HG03565 (cell line): ENCODE measurements around the gene CH25H.
A peak's percentile ranks its signal among the peaks of the same experiment; 100 is the strongest.
"Not testable (repeated sequence)": the region's sequence is repeated elsewhere in the genome, so short reads cannot be mapped to it uniquely, and the experiment has no call there.

Source experiments
- ATAC-seq: cut with Tn5 transposase; IDR thresholded peaks from one replicate; pipeline ENCODE4 v1.9.1; 2021; ENCODE audit warnings: mild to moderate bottlenecking, moderate library complexity; ENCODE audit not compliant: unreplicated experiment

The CH25H gene

DNA sequence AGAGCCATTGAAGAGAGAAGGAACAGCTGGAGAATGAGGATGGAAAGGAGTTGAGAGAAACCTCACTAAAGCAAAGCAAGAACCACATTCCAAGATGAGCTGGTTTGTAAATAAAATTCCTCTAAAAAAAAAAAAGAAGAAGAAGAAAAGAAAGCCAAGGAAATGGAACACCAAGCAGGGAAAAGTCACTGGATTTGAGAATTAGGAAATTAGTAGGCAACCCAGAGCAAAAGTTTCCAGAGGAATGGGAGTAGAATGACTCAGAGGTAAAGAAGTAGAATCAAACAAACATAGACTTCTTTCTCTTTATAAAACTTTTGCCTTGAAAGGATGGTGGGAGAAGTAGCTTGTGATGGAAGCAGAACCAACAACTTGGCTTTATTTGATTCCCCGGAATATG is 3.9 kb downstream of the CH25H start:
- ATAC-seq = no peak

DNA sequence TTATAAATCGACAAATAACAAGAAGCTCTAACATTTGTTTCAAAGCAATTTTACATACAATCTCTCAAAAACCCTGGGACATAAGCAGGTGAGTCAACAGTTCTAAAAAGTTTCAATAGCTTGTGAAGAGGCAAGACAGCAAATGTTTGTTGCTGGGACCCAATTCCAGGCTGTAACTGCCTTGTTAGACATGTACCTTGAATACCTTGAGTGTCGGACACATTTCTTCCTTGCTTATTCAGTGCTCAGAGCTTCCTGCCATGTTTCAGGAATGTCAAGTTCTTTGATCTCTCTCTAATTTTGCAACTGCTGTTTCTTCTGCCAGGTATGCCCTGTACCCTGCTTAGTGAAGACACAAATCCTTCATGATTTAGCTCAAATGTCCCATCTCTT is 5.1 kb downstream of the CH25H start:
- no peak for ATAC-seq

DNA sequence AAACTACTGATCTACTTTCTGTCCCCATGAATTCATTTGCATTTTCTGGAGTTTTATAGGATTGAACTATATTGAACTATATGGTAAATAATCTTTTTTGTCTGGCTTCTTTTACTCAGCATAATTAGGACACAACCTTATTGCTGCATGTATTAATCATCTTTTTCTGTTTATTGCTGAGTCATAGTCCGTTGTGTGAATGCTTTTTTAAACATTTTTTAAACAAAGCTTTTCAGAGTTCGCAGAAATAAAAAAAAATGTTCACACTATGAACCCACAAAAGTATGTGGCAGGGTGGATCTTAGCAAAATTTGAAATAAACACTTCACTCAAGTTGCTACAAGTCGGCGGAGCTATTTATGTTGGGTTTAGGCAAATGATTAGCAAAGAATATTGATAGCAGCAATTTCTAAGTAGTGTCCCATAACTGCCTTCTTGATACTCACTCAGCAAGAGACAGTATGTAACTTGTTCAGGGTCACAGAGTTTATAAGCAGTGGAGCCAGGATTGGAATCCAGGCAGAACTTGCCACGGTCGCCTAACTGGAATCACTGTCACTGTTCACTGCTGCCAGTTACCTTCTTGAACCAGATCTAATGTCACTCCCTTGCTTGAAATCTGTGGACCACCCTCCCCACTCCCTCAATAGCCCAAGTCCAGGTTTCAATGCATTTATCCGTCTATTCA is 5.6 kb downstream of the CH25H start:
- ATAC-seq = no peak

DNA sequence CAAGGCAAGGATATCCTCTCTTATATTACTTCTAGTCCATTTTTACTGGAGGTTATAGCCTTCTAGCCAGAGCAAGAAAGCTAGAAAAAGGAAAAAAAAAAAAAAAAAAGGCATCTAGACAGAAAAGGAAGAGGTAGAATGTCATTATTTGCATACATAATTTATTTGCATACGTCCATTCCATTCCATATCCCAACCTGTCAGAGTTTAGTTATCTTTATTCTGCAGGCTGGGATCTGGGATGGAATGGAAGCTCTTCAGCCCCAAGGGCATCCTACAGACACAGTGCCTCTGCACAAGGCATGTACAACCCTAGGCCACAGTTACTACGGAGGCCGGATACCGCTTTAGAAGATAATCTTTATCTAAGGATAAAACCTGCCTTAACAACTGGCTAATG is 9.6 kb downstream of the CH25H start:
- ATAC-seq = no peak

DNA sequence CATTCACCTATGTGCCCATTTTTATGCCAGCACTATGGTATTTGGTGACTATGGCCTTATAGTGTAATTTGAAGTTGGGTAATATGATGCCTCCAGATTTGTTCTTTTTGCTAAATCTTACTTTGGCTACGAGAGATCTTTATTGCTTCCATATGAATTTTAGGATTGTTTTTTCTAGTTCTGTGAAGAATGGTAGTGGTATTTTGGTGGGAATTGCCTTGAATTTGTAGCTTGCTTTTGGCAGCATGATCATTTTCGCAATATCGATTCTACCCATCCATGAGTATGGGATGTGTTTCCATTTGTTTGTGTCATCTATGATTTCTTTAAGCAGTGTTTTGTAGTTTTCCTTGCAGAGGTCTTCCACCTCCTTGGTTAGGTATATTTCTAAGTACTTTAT is 15.8 kb downstream of the CH25H start:
- ATAC-seq = not testable (repeated sequence)

DNA sequence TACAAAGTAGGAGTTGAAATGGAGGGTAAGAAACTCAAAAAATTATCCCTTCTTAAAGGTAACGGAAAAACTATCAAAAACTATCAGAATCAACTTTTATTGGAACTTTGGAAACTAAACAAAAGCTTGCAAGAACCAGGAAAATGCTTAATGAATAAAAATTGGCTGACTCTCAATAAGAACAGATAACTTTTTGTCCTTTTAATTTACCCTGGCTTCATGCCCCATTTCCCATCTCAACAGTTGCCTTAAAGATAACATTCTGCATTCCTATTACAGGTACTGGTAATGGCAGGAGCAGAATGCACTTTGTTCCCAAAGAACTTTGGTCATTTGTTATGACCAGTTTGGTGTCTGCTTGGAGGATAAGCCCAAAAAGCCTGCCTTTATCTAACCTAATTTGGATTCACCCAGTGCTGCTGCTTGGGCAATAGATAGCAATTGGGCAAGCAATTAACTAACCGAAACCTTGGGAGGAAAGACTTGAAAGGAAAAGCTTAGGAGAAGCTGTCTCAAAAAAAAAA is 17.8 kb downstream of the CH25H start:
- no peak for ATAC-seq

DNA sequence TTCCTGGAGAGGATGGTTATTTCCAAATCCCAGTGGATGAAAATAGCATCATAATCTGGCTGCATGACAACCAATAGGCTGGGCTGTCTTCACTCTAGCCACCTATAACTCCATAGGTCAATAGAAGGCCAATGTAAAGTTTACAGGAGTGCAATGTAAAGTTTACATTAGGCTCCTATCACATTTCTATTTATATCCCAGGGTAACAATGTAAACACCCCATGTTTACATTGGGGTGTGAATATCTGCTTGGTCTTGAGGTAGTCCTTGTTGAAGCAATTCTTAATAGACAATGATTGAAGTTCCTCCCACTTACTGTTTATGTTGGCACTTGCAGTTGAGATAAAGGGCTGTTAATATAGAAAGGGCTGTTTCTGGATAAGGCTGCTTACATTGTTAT is 21.5 kb downstream of the CH25H start:
- no peak for ATAC-seq

DNA sequence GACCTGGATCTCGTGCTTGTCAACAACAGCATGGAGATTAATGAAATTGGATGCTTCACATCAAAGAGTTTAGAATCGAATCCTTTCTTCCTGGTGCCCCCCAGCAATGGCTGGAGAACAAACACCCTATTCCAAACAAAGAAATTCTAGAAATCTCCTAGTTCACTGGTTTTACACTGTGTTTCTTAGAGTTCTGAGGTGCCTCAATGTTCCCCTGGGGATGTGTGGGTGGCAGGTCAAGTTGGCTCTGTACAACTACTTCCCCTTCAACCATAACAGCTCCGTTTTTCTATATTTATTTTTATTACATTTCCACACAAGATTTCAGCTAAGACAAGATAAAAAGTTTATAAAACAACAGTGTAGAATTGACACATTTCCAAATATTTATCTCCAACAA is 22.5 kb downstream of the CH25H start:
- no peak for ATAC-seq

DNA sequence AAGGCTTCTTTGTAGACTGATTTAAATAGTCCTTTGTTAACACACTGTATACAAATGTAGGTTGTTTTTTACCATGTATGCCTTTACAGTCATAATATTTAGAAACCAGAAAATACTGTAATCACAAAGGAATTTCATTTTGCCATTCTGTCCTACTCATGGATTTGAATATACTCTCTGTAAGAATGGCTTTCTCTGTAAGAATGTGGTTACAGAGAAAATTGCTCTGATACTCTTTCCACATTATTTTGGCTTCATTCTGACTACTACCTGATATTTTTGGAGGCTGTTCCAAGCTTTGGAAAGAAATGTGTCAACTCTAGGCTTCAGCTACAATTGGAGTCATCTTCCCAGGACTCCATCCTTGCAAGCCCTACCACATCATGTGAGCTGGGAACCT is 23.5 kb downstream of the CH25H start:
- ATAC-seq = no peak

DNA sequence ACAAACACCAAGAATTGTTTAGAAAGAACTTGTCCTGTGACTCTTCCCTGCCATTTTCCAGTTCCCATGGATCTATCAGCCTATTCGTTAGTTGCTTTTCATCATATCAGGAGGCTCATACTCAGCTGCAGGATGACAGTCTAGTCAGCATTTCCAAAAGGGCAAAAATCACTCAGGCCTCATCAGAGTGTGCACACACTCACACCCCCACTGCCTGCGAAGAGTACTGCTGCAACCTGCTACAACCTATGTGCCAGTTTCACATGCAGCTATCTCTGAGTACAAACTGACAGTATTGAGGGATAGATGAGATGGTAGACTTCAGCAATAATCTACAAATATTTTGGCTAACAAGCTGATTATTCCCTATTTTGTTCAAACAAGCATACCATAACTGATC is 24.2 kb downstream of the CH25H start:
- ATAC-seq = no peak

DNA sequence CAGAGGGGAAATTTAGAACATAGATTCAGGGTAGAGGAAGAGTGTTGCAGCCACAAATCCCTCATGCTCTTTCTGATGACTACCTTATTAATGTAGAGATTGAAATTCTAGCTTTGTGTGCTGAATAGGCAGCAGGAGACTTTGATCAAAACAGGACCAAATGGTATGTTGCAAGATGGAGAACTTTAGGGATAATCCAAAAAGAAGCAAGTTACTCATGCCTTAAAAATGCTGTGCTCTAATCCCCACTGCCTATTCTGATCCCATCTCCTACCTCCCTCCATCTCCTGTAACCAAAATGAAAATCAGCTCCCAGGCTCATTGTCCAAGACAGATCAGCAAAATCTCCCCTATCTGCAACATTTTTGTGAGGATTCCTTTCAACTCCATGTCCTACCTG is 31.3 kb downstream of the CH25H start:
- ATAC-seq = no peak

DNA sequence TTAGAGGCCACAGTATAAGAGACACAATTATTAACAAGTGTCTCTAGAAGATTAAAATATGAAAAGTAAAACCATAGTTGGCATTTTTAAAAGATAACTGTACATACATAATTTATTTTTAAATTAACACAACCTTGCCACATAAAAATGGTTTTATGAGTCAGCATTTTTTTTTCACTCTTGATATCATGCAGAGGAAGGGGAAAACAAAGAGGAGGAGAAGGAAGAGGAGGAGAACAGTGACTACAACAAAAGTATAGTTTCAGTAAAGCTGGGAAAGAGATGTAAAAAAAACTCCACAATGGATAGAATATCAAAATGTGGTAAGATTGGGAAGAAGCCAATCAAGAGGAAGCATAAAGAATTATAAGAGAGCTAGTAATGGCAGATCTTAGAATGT is 34.0 kb downstream of the CH25H start:
- no peak for ATAC-seq

DNA sequence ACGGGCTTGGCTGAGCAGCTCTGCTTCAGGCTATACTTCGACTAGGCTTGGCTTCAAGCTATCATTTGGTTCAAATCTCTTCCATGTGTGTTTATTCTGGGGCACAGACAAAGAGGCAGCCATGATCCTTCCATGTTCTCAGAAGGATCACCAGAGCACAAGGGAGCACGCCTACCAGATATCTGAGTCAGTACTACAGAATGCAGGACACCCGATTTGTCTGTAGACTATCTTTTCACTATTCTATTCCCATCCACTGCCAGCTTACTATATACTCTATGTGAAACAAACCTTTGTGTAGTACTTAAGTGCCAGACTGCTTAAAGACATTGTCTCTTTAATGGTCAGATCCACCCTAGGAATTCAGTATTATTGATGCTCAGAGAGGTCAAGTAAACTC is 35.1 kb downstream of the CH25H start:
- ATAC-seq = no peak

DNA sequence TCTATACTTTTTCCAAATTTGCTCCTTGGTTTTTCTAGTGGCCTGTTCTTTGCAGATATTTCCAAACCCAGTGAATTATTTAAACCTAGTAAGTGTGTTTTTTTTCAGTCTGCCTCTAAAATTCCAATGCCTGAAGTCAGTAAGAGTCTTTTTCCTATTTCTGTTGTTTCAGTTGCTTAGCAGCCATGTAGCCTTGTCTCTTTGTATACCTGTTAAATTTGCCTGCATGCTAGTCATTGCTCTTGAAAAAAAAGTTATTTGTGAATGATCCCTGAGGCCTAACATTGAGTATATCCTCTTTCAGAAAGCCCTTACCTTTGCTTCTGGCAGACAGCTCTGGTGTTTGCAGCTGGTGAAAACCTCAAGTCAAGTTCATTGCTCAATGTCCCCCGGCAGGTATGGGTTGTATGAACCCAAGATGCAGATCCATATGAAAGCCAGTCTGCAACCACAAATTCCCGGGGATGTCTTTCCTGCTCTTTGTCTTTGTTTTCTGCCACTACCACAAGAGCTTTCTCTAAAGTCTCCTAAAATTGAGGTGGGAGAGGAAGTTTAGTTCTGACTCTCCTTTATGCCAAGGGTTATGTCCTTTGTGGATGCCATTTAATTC is 35.7 kb downstream of the CH25H start:
- no peak for ATAC-seq

DNA sequence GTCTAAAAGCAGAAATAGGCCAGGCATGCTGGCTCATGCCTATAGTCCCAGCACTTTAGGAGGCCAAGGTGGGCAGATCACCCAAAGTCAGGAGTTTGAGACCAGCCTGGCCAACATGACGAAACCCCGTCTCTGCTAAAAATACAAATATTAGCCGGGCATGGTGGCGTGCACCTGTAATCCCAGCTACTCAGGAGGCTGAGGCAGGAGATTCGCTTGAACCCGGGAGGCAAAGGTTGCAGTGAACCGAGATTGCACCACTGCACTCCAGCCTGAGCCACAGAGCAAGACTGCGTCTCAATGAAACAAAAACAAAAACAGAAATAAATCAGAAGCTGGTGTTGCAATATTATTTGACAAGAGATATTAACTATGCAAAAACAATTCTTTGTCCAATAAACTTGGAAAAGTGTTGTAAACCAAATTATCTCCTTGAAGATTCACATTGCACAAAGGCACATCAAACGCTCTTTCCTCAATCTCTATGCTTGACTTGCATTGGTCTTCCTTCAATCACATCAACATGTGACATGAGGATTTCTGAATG is 38.7 kb downstream of the CH25H start:
- not testable (repeated sequence) for ATAC-seq

DNA sequence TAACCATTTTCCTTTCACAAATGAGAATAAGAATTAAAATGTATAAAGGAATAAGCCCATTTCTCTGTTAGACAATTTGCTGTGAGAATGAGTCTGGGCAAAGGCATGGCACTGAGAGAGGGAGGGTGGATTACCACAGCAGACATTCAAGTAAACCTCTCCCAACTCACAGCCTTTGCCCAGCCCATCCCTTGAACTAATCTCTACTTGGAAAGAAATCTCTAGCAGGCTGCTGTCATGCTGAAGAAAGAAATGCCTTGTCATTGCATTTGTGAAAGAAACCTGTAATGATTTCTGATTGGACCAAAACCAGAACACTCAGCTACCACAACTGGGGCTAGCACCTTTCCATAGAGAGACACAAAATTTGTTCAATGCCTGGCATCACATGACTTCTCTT is 39.2 kb downstream of the CH25H start:
- ATAC-seq = no peak

DNA sequence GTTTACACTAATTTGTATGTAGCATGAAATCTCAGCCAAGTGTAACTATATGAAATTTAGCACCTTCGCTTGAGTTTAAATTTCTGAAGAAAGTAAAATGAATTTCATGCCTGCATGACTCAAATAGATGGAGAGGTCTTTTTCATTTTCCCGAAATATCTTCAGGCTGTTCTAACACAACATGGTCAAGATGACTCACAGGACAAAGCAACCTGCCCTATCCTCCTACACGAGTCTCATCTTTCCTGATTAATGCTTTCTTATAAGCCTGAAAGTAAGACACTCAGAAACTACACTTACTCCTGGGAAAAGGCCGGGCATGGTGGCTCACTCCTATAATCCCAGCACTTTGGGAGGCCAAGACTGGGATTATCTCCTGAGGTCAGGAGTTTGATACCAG is 41.2 kb downstream of the CH25H start:
- ATAC-seq = no peak

DNA sequence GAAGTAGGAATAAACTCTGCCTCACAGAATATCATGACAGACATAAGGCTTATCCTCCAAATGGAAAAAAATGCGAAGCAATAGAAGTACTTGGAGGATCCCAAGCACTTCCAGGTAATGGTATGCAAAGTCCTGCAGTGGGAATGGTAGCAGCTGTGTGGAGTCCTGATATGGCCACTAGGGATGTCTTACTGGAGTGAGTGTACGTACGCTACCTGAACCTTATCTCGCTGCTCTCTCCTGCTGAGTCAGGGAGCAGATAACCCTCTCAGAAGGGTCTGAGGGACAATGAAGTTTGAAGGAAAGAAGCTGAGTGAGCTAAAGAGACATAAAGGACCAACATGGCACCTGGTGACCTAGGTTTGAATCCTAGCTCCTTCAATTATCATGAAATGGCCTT is 42.2 kb downstream of the CH25H start:
- ATAC-seq = no peak

DNA sequence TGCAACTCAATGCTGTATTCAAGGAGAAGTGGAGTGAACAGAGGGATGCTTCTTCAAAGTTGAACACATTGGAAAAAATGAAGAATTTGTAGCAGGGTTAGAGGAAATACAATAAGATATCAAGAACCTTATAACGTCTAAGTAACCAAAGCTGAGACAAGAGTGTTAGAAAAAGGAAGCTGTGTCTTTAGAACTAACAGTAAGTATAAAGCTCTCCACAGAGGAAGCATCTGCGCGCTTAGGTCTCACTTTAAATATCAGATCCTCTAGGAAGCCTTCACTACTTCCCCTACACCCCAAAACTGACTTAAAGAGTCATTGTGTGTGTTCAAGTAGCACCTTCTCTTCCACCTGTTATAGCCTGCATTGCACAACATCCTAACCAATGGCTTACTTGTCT is 43.0 kb downstream of the CH25H start:
- no peak for ATAC-seq

DNA sequence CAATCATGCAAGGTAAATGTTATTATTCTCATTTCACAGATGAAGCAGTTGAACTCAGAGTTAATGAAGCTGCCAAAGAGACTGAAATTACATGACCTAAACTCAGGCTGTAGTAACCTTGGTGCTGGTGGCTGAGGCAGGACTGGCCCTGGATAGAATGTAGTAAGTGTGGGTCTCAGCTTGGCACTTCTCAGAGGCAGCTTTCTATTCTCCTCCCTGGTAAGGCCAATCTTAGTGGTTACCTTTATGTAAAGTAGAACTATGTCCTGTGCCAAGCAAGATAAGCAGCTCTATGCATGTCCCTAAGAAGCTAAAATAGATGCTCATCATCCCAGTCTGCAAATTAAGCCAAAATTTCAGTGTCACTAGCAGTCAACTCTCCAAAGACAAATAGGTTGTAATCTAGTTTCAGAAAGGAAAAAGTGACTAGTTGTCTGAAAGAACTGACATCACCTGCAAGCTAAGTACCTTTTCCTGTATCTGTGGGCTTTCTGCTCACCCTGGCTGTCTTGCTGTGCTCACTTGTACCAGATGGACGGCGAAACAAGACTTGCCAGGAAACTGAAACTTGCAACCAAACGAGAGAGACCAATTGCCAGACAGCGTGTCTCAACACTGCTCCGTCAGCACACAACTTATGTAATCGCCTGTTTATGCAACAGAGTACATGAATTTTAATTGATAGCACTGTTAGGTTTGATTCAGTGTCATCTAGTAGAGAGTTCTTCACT is 43.7 kb downstream of the CH25H start:
- ATAC-seq = peak; percentile 94

DNA sequence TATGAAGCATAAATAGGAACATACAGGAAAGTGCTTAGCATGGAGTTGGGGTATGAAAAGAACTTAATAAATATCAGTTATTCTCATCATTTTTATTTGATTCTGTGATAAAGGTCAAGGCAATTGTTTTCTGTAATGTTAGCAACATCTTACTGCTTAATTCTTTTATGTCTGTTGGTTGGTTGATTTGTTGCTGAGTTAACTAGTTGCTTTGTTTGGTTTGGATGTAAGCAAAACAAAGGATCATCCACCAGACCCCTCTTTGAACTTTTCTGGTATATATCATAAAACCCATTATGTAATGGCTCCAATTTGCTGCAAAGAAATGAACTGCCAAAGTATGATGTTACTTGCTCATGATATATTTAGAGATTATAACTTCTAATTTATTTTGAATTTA is 44.5 kb downstream of the CH25H start:
- ATAC-seq = no peak

DNA sequence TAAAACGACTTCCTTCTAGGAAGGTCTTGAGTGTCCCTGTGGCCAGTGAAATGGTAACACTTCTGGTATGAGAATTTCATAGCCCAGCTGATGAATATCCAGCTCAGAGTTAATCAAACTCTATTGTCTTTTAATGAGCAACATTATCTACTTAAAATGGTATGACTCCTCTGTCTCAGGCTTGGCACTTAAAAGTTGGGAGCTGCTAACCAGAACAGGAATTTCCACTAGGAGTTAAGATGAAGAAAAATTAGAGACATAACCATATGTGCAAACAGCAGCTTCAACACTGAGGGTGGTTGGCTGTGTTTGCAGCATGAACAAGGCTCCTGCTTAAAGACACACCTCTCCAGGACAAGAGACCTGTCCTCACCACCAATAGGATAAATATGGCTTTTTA is 46.8 kb downstream of the CH25H start:
- ATAC-seq = no peak
